Heart left ventricle (tissue), 13 donors: ENCODE data around the gene SLC25A22.

Experiments
- POLR2A ChIP-seq, 2 donors: fragments of 450-650 bp; IDR thresholded peaks; one replicate each; pipeline ENCODE4 v1.6.1; 2017; ENCODE audit warnings: antibody characterized with exemption in 2 of 2, mild to moderate bottlenecking in 2 of 2, moderate library complexity in 2 of 2
- TF ChIP-seq, protein P1 (sequence below), 12 donors: fragments of 200-600 bp; sonication (generic) in 4 of 12; IDR thresholded peaks; one replicate each; pipeline versions ENCODE4 v1.5.0 to v1.8.0; 2018 to 2022; ENCODE audit warnings: antibody characterized with exemption in 12 of 12, mild to moderate bottlenecking in 5 of 12
- donor health status: ischemic (EF 13 %, LVEDD 7.1; RV severe dilation, severe dysfunction).
- donor health status: DM: no; HTN: yes; CAD: no.
- donor health status: DM: no; HTN: no; CAD: no.
- donor health status: ischemic (EF 25% LVEDD 6.9; RV normal size, moderate dysfunction).
- donor health status: ischemic (EF 25% LVEDD 5.7; RV mildly dilated, moderate dysfunction).
- donor health status: ischemic (EF 35%, LVEDD 5.7; RV mildly dilated, moderate dysfunction).
- donor health status: nonischemic (EF 11% LVEDD 7.7; RV severe dilation, severe dysfunction).
- donor health status: DM: yes; HTN: yes; CAD: no.
- donor health status: PGD.
- donor health status: ischemic (EF 29% LVEDD 5.4; RV normal size, mild dysfunction).
- donor health status: nonischemic (EF 23%, LVEDD 6.1; RV moderate dilation, normal function).

DNA sequence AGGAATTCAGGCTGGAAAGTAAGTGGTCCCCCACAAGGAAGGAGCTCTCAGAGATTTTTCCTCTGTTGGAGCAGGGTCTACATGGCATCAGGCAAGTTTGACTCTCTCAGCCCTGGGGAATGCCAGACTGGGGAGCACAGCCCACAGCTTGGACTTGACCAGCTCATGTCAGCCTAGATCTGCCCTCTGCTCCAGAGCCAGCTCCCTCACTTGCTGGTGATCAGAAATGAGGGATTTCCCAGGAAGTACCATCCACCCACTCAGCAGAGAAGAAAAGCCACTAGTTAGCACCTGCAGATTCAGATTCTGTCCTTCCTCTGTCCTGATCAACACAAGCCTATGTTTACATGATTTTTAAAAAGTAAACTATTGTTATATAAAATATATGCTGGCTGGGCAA, 37.8 kb downstream of the SLC25A22 start:
- TF ChIP-seq, protein P1, sequence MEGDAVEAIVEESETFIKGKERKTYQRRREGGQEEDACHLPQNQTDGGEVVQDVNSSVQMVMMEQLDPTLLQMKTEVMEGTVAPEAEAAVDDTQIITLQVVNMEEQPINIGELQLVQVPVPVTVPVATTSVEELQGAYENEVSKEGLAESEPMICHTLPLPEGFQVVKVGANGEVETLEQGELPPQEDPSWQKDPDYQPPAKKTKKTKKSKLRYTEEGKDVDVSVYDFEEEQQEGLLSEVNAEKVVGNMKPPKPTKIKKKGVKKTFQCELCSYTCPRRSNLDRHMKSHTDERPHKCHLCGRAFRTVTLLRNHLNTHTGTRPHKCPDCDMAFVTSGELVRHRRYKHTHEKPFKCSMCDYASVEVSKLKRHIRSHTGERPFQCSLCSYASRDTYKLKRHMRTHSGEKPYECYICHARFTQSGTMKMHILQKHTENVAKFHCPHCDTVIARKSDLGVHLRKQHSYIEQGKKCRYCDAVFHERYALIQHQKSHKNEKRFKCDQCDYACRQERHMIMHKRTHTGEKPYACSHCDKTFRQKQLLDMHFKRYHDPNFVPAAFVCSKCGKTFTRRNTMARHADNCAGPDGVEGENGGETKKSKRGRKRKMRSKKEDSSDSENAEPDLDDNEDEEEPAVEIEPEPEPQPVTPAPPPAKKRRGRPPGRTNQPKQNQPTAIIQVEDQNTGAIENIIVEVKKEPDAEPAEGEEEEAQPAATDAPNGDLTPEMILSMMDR (IDR thresholded peaks at IDR 0.05), result no peak
- TF ChIP-seq POLR2A (IDR thresholded peaks at IDR 0.05), result no peak
